Neutrophil (primary cell): ENCODE measurements around the gene CA6.

ENCODE experiments used
- H3K27ac ChIP-seq: fragments of 200-600 bp; sonication (generic); 2 replicates; pipeline ENCODE4 v1.5.1; 2016; ENCODE audit warnings: mild to moderate bottlenecking, moderate library complexity
- H3K27me3 ChIP-seq: fragments of 200-600 bp; sonication (generic); 2 replicates; pipeline ENCODE4 v1.6.0; 2016; ENCODE audit warnings: mild to moderate bottlenecking
- H3K36me3 ChIP-seq: fragments of 200-600 bp; sonication (generic); 2 replicates; pipeline ENCODE4 v1.5.1; 2017
- H3K4me1 ChIP-seq, 2 experiments: fragments of 200-600 bp in 1 of 2; sonication (generic) in 1 of 2; 1 replicate in 1 of 2; 2 replicates in 1 of 2; pipeline versions ENCODE4 v1.5.1 to v1.6.1; 2013 to 2016; ENCODE audit warnings: low read depth in 1 of 2, low read length in 1 of 2, mild to moderate bottlenecking in 1 of 2, moderate library complexity in 1 of 2; ENCODE audit not compliant: control insufficient read depth in 1 of 2, insufficient read depth in 1 of 2
- H3K4me3 ChIP-seq, 2 experiments: fragments of 200-600 bp in 1 of 2; sonication (generic) in 1 of 2; 1 replicate in 1 of 2; 2 replicates in 1 of 2; pipeline ENCODE4 v1.5.1; 2013 to 2016; ENCODE audit warnings: low read depth in 1 of 2, low read length in 1 of 2, mild to moderate bottlenecking in 1 of 2, moderate library complexity in 1 of 2
- H3K9me3 ChIP-seq: fragments of 200-600 bp; sonication (generic); 2 replicates; pipeline ENCODE4 v1.5.1; 2016
- TF ChIP-seq, protein P1 (sequence below): fragments of 200-600 bp; sonication (generic); IDR thresholded peaks from 2 replicates; pipeline ENCODE4 v1.5.1; 2016; ENCODE audit warnings: antibody characterized with exemption

The CA6 gene

DNA sequence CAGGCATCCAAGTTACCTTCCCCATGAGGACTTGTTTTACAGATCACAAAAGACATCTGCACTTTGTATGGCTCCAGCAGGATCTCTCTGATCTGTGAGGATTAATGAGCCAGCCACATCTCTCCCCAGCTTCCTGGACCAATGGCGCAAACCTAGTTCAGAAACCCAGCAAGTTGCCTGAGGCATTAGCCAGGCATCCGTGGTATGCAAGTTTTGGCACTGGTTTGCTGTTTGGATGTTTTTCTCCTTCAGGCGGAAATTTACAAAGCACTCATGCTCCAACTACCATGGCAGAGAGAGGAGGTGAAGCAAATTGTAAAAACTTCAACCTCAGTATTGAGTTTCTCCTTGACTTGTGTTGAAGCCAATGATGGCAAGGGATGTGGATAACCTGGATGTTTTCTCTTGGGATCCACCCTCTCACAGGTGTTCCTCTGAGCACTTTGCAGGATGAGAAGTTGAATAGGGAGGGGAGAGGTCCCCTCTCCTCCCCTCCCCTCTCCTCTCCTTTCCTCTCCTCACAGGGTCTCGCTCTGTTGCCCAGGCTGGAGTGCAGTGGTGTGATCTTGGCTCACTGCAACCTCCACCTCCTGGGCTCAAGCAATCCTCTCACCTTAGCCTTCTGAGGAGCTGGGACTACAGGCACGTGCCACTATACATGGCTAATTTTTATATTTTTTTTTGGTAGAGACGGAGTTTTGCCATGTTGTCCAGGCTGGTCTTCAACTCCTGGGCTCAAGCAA lies 41.6 kb upstream of the CA6 start:
- TF ChIP-seq, protein P1, sequence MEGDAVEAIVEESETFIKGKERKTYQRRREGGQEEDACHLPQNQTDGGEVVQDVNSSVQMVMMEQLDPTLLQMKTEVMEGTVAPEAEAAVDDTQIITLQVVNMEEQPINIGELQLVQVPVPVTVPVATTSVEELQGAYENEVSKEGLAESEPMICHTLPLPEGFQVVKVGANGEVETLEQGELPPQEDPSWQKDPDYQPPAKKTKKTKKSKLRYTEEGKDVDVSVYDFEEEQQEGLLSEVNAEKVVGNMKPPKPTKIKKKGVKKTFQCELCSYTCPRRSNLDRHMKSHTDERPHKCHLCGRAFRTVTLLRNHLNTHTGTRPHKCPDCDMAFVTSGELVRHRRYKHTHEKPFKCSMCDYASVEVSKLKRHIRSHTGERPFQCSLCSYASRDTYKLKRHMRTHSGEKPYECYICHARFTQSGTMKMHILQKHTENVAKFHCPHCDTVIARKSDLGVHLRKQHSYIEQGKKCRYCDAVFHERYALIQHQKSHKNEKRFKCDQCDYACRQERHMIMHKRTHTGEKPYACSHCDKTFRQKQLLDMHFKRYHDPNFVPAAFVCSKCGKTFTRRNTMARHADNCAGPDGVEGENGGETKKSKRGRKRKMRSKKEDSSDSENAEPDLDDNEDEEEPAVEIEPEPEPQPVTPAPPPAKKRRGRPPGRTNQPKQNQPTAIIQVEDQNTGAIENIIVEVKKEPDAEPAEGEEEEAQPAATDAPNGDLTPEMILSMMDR = no peak
- H3K4me1 ChIP-seq = peaks cover 17 to 19% of the 10 kb centered on the region in 2 experiments
- H3K4me3 ChIP-seq = no peak overlapping the region
- no peaks in the 10 kb centered on the region for H3K9me3 ChIP-seq
- no peak overlapping the region for H3K27ac ChIP-seq
- no peaks in the 10 kb centered on the region for H3K36me3 ChIP-seq
- H3K27me3 ChIP-seq = no peaks in the 10 kb centered on the region

- no peak overlapping the region for H3K27ac ChIP-seq
- no peak overlapping the region for H3K4me3 ChIP-seq
- no peaks in the 10 kb centered on the region for H3K36me3 ChIP-seq
- peaks cover 20 to 28% of the 10 kb centered on the region in 2 experiments for H3K4me1 ChIP-seq
- TF ChIP-seq, protein P1 = no peak
- H3K9me3 ChIP-seq = no peaks in the 10 kb centered on the region
- no peaks in the 10 kb centered on the region for H3K27me3 ChIP-seq
Observed at GRCh38 chr1:8905582-8906191, 40.0 kb upstream of the CA6 start.

GRCh38 chr1:8908388-8909151 lies 37.1 kb upstream of the CA6 start:
- H3K27ac ChIP-seq = peak overlapping the region; percentile 79
- peak overlapping the region; percentile 42 to 45 for H3K4me3 ChIP-seq
- no peaks in the 10 kb centered on the region for H3K27me3 ChIP-seq
- peaks cover 17 to 36% of the 10 kb centered on the region in 2 experiments for H3K4me1 ChIP-seq
- no peaks in the 10 kb centered on the region for H3K36me3 ChIP-seq
- TF ChIP-seq, protein P1 = no peak
- H3K9me3 ChIP-seq = no peaks in the 10 kb centered on the region

GRCh38 chr1:8910331-8910730 lies 35.3 kb upstream of the CA6 start:
- H3K4me1 ChIP-seq = peaks cover 14 to 34% of the 10 kb centered on the region in 2 experiments
- no peaks in the 10 kb centered on the region for H3K9me3 ChIP-seq
- no peaks in the 10 kb centered on the region for H3K36me3 ChIP-seq
- peak overlapping the region; percentile 35 for H3K27ac ChIP-seq
- H3K4me3 ChIP-seq = no peak overlapping the region
- H3K27me3 ChIP-seq = no peaks in the 10 kb centered on the region
- TF ChIP-seq, protein P1 = peak; percentile 10

DNA sequence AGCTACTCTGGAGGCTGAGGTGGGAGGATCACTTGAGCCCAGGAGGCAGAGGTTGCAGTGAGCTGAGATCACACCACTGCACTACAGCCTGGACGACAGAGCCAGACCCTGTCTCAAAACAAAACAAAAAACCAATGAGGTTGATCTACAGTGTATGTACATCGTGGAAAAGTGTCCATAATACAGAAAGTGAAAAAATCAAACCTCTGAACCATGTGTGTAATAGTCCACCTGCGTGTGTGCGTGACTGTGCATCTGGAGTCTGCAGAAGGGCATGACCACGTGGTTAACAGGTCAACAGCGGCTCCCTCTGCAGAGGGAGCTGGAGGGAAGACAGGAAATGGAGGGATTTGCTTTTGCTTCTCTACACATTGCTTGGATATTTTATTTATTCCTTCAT lies 34.8 kb upstream of the CA6 start:
- Histone ChIP-seq H3K9me3 (no peaks in the 10 kb centered on the region), H3K4me3 (no peak overlapping the region), H3K4me1 (peaks cover 14 to 34% of the 10 kb centered on the region in 2 experiments), H3K36me3 (no peaks in the 10 kb centered on the region), H3K27ac (peak overlapping the region; percentile 35), H3K27me3 (no peaks in the 10 kb centered on the region)
- TF ChIP-seq, protein P1 = no peak
